Parathyroid adenoma (tissue), 2 donors: ENCODE results near the gene OR10P1.

Experiments used
- H2AFZ ChIP-seq: fragments of 300-600 bp; sonication (generic); one replicate; pipeline ENCODE4 v1.7.0; 2017; ENCODE audit warnings: antibody characterized with exemption, mild to moderate bottlenecking
- H3K27ac ChIP-seq: fragments of 300-600 bp; sonication (generic); one replicate; pipeline ENCODE4 v1.7.0; 2017
- H3K27me3 ChIP-seq: fragments of 300-600 bp; sonication (generic); one replicate; pipeline ENCODE4 v1.7.0; 2017; ENCODE audit warnings: low read length; ENCODE audit not compliant: control insufficient read depth, insufficient read depth
- H3K36me3 ChIP-seq: fragments of 300-600 bp; sonication (generic); one replicate; pipeline ENCODE4 v1.7.0; 2017; ENCODE audit warnings: low read length; ENCODE audit not compliant: control insufficient read depth, insufficient read depth
- H3K4me1 ChIP-seq: fragments of 300-600 bp; sonication (generic); one replicate; pipeline ENCODE4 v1.7.0; 2017; ENCODE audit warnings: control low read depth
- H3K4me2 ChIP-seq: fragments of 300-600 bp; sonication (generic); one replicate; pipeline ENCODE4 v1.7.0; 2017; ENCODE audit warnings: low read length
- H3K4me3 ChIP-seq: fragments of 300-600 bp; sonication (generic); one replicate; pipeline ENCODE4 v1.7.0; 2017; ENCODE audit warnings: low read depth, low read length
- H3K79me2 ChIP-seq: fragments of 300-600 bp; sonication (generic); one replicate; pipeline ENCODE4 v1.7.0; 2017; ENCODE audit warnings: control low read depth
- H3K9ac ChIP-seq: fragments of 300-600 bp; sonication (generic); one replicate; pipeline ENCODE4 v1.7.0; 2017; ENCODE audit warnings: mild to moderate bottlenecking
- H3K9me3 ChIP-seq: fragments of 300-600 bp; sonication (generic); one replicate; pipeline ENCODE4 v1.7.0; 2017; ENCODE audit warnings: low read length; ENCODE audit not compliant: control insufficient read depth
- TF ChIP-seq, protein P1 (sequence below): fragments of 300-600 bp; sonication (generic); IDR thresholded peaks from one replicate; pipeline ENCODE4 v1.7.0; 2017; ENCODE audit warnings: antibody characterized with exemption, mild to moderate bottlenecking
- donor health status: primary hyperparathyroidism.

OR10P1 gene

DNA sequence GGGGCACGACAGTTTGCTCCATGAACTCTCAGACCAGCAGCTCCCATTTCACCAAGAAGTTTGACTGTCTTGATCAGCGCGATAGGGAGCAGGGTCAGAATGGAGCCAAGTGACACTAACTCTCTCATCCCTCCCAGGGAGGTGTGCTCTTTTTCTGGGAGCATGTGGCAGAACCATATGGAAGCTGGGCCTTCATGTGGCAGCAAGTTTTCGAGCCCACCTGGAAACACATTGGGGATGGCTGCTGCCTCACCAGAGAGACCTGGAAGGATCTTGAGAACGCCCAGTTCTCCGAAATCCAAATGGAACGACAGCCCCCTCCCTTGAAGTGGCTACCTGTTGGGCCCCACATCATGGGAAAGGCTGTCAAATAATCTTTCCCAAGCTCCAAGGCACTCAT lies 47.0 kb downstream of the OR10P1 start:
- Histone ChIP-seq H3K79me2 (no peaks in the 10 kb centered on the region), H2AFZ (no peak overlapping the region), H3K9ac (no peak overlapping the region), H3K4me3 (no peak overlapping the region), H3K27me3 (no peaks in the 10 kb centered on the region), H3K4me2 (no peak overlapping the region), H3K27ac (no peak overlapping the region), H3K36me3 (no peaks in the 10 kb centered on the region), H3K9me3 (no peaks in the 10 kb centered on the region), H3K4me1 (peaks cover 7% of the 10 kb centered on the region)
- TF ChIP-seq, protein P1, sequence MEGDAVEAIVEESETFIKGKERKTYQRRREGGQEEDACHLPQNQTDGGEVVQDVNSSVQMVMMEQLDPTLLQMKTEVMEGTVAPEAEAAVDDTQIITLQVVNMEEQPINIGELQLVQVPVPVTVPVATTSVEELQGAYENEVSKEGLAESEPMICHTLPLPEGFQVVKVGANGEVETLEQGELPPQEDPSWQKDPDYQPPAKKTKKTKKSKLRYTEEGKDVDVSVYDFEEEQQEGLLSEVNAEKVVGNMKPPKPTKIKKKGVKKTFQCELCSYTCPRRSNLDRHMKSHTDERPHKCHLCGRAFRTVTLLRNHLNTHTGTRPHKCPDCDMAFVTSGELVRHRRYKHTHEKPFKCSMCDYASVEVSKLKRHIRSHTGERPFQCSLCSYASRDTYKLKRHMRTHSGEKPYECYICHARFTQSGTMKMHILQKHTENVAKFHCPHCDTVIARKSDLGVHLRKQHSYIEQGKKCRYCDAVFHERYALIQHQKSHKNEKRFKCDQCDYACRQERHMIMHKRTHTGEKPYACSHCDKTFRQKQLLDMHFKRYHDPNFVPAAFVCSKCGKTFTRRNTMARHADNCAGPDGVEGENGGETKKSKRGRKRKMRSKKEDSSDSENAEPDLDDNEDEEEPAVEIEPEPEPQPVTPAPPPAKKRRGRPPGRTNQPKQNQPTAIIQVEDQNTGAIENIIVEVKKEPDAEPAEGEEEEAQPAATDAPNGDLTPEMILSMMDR, result no peak

DNA sequence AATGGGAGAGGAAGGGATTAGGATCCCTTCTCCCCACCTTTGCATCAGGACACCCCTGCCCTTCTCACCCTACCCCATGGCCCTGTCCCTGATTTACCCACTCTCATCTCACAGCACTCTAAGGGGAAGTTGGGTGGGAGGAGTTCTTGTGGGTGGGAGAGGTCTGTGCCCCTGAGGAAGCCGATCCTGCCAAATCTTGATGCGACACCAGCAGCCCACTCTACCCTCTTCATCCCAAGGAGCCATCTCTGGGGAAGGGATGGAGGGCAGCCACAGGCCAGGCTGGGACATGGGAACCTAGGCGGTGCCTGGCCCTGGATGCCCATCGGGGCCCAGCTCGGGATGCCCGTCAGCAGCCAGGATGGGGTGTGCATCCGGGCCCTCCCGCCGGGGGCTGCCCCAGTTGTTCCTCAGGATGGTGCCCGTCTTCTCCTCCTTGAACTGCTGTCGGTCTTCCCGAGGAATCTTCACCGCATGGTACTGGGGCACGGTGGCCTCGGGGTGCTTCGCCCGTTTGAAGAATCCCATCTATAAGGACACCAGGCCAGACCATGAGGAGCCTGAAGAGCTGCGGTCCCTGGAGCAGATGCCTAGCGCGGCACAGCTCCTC lies 48.2 kb downstream of the OR10P1 start:
- H3K27me3 ChIP-seq, result no peaks in the 10 kb centered on the region
- peaks cover 7% of the 10 kb centered on the region for H3K4me1 ChIP-seq
- TF ChIP-seq, protein P1, result no peak
- no peak overlapping the region for H2AFZ ChIP-seq
- H3K4me2 ChIP-seq, result no peak overlapping the region
- H3K79me2 ChIP-seq, result no peaks in the 10 kb centered on the region
- H3K27ac ChIP-seq, result no peak overlapping the region
- no peak overlapping the region for H3K9ac ChIP-seq
- H3K4me3 ChIP-seq, result no peak overlapping the region
- no peaks in the 10 kb centered on the region for H3K36me3 ChIP-seq
- H3K9me3 ChIP-seq, result no peaks in the 10 kb centered on the region

DNA sequence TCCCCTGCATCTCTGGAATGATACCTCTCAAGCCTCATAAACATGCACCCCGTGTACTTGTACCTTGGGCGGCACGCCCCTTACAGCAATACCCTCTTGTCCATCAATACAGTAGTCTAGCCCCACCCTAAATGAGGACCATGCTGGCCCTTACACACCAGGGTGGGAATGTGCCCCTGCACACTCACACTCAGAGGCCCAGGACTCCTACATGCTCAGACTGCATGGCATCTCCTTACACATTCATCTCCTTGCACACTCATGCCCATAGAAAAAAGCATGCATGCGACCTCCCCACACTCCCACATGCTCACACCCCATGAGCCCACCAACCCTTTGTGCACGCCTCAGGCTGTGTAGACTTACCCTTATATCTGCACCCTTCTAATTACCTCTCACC lies 49.0 kb downstream of the OR10P1 start:
- Histone ChIP-seq H3K27me3 (no peaks in the 10 kb centered on the region), H3K36me3 (no peaks in the 10 kb centered on the region), H3K4me3 (no peak overlapping the region), H3K9me3 (no peaks in the 10 kb centered on the region), H3K4me2 (no peak overlapping the region), H2AFZ (no peak overlapping the region), H3K79me2 (no peaks in the 10 kb centered on the region), H3K9ac (no peak overlapping the region), H3K4me1 (peaks cover 7% of the 10 kb centered on the region), H3K27ac (no peak overlapping the region)
- TF ChIP-seq, protein P1, result no peak

DNA sequence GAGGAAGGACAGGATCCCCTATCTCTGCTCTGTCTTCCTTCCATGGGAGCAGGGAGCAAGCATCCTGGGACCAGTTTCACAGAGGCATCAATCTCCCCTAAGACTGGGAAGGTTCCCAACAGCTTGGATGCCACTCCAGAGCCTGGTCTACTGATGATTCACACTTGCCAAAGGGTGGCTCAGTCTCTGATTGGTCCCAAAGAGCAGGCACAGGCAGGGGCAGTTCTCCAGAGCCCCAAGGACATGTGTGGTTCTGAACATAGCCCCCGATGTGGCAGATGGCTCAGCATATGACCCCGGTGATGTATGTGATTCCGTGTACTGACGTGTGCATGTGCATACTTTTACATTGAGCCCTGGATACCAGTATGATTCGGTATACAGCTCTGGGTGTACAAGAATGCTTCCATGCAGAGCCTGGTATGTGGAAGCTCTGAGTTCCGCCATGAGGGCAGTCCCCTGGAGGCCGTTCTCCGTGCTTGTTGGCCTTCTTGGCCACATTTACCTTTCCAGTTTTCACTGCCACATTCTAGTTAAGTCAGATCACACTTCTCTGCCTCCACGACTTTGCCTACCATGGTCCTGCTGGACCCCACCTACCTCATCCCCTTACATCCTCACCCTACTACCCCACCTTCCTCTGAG lies 49.8 kb downstream of the OR10P1 start:
- Histone ChIP-seq H3K27ac (no peak overlapping the region), H2AFZ (no peak overlapping the region), H3K27me3 (no peaks in the 10 kb centered on the region), H3K79me2 (no peaks in the 10 kb centered on the region), H3K36me3 (no peaks in the 10 kb centered on the region), H3K4me3 (no peak overlapping the region), H3K9me3 (no peaks in the 10 kb centered on the region), H3K9ac (no peak overlapping the region), H3K4me1 (peaks cover 5% of the 10 kb centered on the region), H3K4me2 (no peak overlapping the region)
- TF ChIP-seq, protein P1, result no peak
